22Rv1 (cell line): ENCODE data around the gene AKNA.
A peak's percentile ranks its signal among the peaks of the same experiment; 100 is the strongest.

ENCODE experiments used
- H3K27ac ChIP-seq: fragments of 450-650 bp; 2 replicates; pipeline ENCODE4 v1.5.1; 2017
- CTCF ChIP-seq: fragments of 450-650 bp; IDR thresholded peaks from 2 replicates; pipeline ENCODE4 v1.5.1; 2017; ENCODE audit warnings: mild to moderate bottlenecking
- ZFX ChIP-seq: fragments of 450-650 bp; IDR thresholded peaks from 2 replicates; pipeline ENCODE4 v1.6.1; 2017; ENCODE audit warnings: antibody characterized with exemption, borderline replicate concordance

Gene AKNA

GRCh38 chr9:114387680-114388356 lies at the start of gene AKNA:
Gene AKNA, minus strand, starts transcription at chr9:114387982. Its CDS starts 6,649 bp downstream, at chr9:114381333.
- H3K27ac ChIP-seq, result no peak within 1 kb of the TSS

GRCh38 chr9:114437401-114437893 lies 49.7 kb upstream of the AKNA start:
- TF ChIP-seq CTCF (no peak), ZFX (no peak)

More at GRCh38 chr9:114387680-114388356, at the start of gene AKNA:
- TF ChIP-seq CTCF, result no peak
- no peak for TF ChIP-seq ZFX

GRCh38 chr9:114434878-114435311 lies 47.1 kb upstream of the AKNA start:
- peak; percentile 73 for TF ChIP-seq CTCF
- no peak for TF ChIP-seq ZFX
- no peak overlapping the region for H3K27ac ChIP-seq

More at GRCh38 chr9:114437401-114437893, 49.7 kb upstream of the AKNA start:
- no peak overlapping the region for H3K27ac ChIP-seq

GRCh38 chr9:114433720-114434255 lies 46.0 kb upstream of the AKNA start:
- TF ChIP-seq CTCF, result no peak
- TF ChIP-seq ZFX, result no peak
- no peak overlapping the region for H3K27ac ChIP-seq

GRCh38 chr9:114433086-114433485 lies 45.3 kb upstream of the AKNA start:
- H3K27ac ChIP-seq, result no peak overlapping the region
- TF ChIP-seq ZFX, result no peak
- TF ChIP-seq CTCF, result no peak

GRCh38 chr9:114432323-114433067 lies 44.7 kb upstream of the AKNA start:
- TF ChIP-seq ZFX (no peak), CTCF (no peak)
- no peak overlapping the region for H3K27ac ChIP-seq
